Osteocyte (in vitro differentiated cells): ENCODE results near the gene CDC42EP4. TPM values are rescaled to one million over a fixed set of nuclear protein-coding genes. Genes with fewer than 3 reads are reported as not detected.

Experiments used
- DNase-seq: peaks from one replicate; pipeline ENCODE4 v3.0.0; 2021; ENCODE audit warnings: mixed read lengths; ENCODE audit not compliant: unreplicated experiment; ENCODE audit errors: extremely low spot score
- H3K27ac Mint-ChIP-seq: one replicate; pipeline ENCODE4 v1.8.0; 2021; ENCODE audit warnings: mild to moderate bottlenecking, mixed read lengths; ENCODE audit not compliant: unreplicated experiment
- H3K27me3 Mint-ChIP-seq: one replicate; pipeline ENCODE4 v1.8.0; 2021; ENCODE audit warnings: mixed read lengths; ENCODE audit not compliant: unreplicated experiment
- H3K36me3 Mint-ChIP-seq: one replicate; pipeline ENCODE4 v1.8.0; 2021; ENCODE audit warnings: mixed read lengths; ENCODE audit not compliant: unreplicated experiment
- H3K4me1 Mint-ChIP-seq: one replicate; pipeline ENCODE4 v1.8.0; 2021; ENCODE audit warnings: mixed read lengths; ENCODE audit not compliant: unreplicated experiment
- H3K4me3 Mint-ChIP-seq: one replicate; pipeline ENCODE4 v1.8.0; 2021; ENCODE audit warnings: mild to moderate bottlenecking, moderate library complexity, mixed read lengths; ENCODE audit not compliant: unreplicated experiment
- H3K9me3 Mint-ChIP-seq: one replicate; pipeline ENCODE4 v1.8.0; 2021; ENCODE audit warnings: mixed read lengths; ENCODE audit not compliant: unreplicated experiment
- CTCF ChIP-seq: fragments of 200-600 bp; sonication (generic); IDR thresholded peaks from 2 replicates; pipeline ENCODE4 v1.5.0; 2021; ENCODE audit warnings: antibody characterized with exemption, mild to moderate bottlenecking, moderate library complexity
- long read RNA-seq: library from polyadenylated mRNA; unstranded; transcript quantifications from one replicate; pipeline ENCODE4 v2.0.0, GENCODE V29; 2021
- total RNA-seq: library from RNA; stranded (reverse); gene quantifications from 2 replicates; pipeline ENCODE4 v1.2.1, GENCODE V29; 2021

Gene CDC42EP4
- 32.0 and 32.7 TPM in 2 replicates for total RNA-seq
- long read RNA-seq, partial matches to known transcripts, result 0 of 8 reads
- long read RNA-seq, other reads (novel, unspliced or antisense), result 4 of 8 reads

GRCh38 chr17:73311781-73312641 lies at the start of gene CDC42EP4:
Gene CDC42EP4, minus strand, starts transcription at chr17:73312001. Its CDS starts 25,501 bp downstream, at chr17:73286500.
- no peaks in the 10 kb centered on the region for H3K36me3 Mint-ChIP-seq
- DNase-seq, result peak; percentile 98
- TF ChIP-seq CTCF, result no peak
- peak within 1 kb of the TSS; percentile 86 for H3K4me3 Mint-ChIP-seq
- H3K9me3 Mint-ChIP-seq, result no peaks in the 10 kb centered on the region
- peaks cover 35% of the 10 kb centered on the region for H3K4me1 Mint-ChIP-seq
- no peaks in the 10 kb centered on the region for H3K27me3 Mint-ChIP-seq
- peak within 1 kb of the TSS; percentile 83 for H3K27ac Mint-ChIP-seq

GRCh38 chr17:73360961-73361761 lies 49.4 kb upstream of the CDC42EP4 start:
- no peaks in the 10 kb centered on the region for H3K9me3 Mint-ChIP-seq
- DNase-seq, result no peak
- no peak overlapping the region for H3K4me3 Mint-ChIP-seq
- TF ChIP-seq CTCF, result no peak
- H3K27me3 Mint-ChIP-seq, result no peaks in the 10 kb centered on the region
- no peaks in the 10 kb centered on the region for H3K36me3 Mint-ChIP-seq
- H3K4me1 Mint-ChIP-seq, result peaks cover 7% of the 10 kb centered on the region
- no peak overlapping the region for H3K27ac Mint-ChIP-seq

- TF ChIP-seq CTCF, result no peak
- Mint-ChIP-seq H3K4me1 (peaks cover 14% of the 10 kb centered on the region), H3K4me3 (no peak overlapping the region), H3K27me3 (no peaks in the 10 kb centered on the region), H3K27ac (no peak overlapping the region), H3K36me3 (no peaks in the 10 kb centered on the region), H3K9me3 (no peaks in the 10 kb centered on the region)
- DNase-seq, result no peak
Observed at GRCh38 chr17:73359987-73360410, 48.2 kb upstream of the CDC42EP4 start.

- no peak overlapping the region for H3K4me3 Mint-ChIP-seq
- no peak overlapping the region for H3K27ac Mint-ChIP-seq
- no peaks in the 10 kb centered on the region for H3K36me3 Mint-ChIP-seq
- no peaks in the 10 kb centered on the region for H3K27me3 Mint-ChIP-seq
- H3K9me3 Mint-ChIP-seq, result no peaks in the 10 kb centered on the region
- no peak for DNase-seq
- peaks cover 14% of the 10 kb centered on the region for H3K4me1 Mint-ChIP-seq
- no peak for TF ChIP-seq CTCF
Observed at GRCh38 chr17:73359352-73359751, 47.6 kb upstream of the CDC42EP4 start.

GRCh38 chr17:73358668-73359067 lies 46.9 kb upstream of the CDC42EP4 start:
- peaks cover 14% of the 10 kb centered on the region for H3K4me1 Mint-ChIP-seq

More at GRCh38 chr17:73358668-73359067, 46.9 kb upstream of the CDC42EP4 start:
- TF ChIP-seq CTCF, result no peak
- no peaks in the 10 kb centered on the region for H3K36me3 Mint-ChIP-seq
- H3K27ac Mint-ChIP-seq, result no peak overlapping the region
- H3K4me3 Mint-ChIP-seq, result no peak overlapping the region
- no peaks in the 10 kb centered on the region for H3K9me3 Mint-ChIP-seq
- DNase-seq, result no peak
- no peaks in the 10 kb centered on the region for H3K27me3 Mint-ChIP-seq
